ENCODE data around the gene TTBK1. TPM values are rescaled to one million over a fixed set of nuclear protein-coding genes. Genes with fewer than 3 reads are reported as not detected.

TTBK1 gene
- total RNA-seq, 2 donors from 2014 or later, result 0.26 to 0.33 TPM

DNA sequence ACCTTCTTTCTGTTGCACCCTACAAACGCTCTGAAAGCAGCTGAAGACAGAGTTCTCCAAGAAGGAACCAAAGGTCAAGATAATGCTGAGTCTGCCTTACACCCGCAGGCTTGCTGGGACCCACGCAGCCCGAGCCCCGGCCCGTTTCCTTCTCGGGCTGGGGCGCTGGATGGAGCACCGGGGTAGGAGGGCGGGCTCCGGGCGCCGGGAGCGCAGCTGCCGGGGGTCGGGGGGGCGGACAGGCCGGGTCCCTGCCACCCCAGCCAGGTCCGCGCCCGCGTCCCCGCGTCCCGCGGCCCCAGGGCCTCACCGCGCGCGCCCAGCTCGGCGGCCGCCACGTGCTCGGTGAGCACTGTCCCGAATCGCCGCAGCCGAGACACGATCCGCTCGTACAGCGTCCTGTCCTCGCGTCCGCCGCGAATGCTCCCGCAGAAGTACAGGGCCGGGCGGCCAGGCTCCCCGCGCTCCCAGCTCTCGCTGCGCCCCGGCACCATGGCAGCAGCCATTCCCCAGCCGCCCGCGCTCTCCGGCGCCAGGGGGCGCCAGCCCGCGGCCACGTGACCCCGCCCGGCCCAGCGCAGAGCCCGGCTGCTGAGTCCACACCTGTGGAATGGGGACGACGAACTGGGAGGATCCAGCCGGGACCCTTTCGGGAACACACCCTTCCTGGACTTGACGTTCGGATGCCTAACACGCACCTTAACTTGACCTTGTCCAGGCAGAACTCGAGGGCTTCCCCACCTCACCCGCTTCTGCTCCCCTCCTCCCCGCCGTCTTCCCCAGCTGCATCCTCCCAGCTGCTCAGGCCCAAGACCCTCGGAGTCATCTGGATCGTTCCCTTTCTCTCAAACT lies 14.1 kb upstream of the TTBK1 start, which contains the start of gene DNPH1:
Gene DNPH1 (minus strand): TSS at position 531 of the 852 bp plus-strand sequence. CDS start 25 bp downstream, at position 506.
- intact Hi-C loops (cut with DNase I), result no loop called here
- peak within 1 kb of the TSS; percentile 47 to 79 (median 62) for H3K27ac ChIP-seq

DNA sequence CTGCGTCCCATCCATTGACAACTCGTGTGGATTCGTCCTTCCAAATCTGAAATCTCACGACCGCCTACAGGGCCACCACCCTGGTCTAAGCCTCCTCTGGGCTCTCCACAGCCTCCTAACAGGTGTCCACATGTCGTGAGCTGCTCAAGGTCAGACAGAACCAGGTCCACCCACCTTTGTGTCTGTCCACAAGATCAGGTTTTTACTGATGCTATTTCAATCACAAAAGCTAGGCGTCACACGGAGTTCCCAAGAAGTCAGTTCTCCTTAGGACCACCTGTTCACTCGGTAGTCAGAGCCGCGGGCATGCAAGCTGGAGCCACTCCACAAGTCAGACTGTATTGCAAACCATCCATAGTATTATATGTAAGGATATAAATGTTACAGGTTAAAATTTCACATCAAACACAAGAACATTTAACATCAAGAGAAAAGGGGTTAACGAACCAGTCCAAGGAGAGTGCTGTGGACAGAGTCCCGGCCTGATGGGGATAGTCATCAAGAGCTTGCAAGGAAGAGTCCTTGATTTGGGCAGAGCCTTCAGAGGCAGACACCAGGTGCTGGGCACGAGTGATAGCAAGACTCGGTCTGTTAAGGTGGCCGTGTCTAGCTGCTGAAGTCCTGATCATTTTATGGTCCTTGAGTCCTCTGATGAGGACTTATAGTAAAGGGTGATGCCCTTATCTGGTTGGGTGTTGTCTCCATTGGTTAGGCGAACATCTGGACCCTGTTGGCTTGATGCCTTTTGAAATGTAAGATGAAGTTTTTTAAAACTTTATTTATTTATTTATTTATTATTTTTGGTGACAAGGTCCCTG lies 13.3 kb upstream of the TTBK1 start:
- intact Hi-C loops (cut with DNase I), result no loop called here

More for the DNA sequence above, 14.1 kb upstream of the TTBK1 start, which contains the start of gene DNPH1:
- Histone ChIP-seq H3K4me1 (peaks cover 20% of the 10 kb centered on the region), H3K36me3 (replicated peaks in 1 of 2; ENCODE audit: insufficient read depth in 1 of 2, low read depth in 2 of 2) (no peaks in the 10 kb centered on the region), H3K27me3 (no peaks in the 10 kb centered on the region), H3K9me3 (no peaks in the 10 kb centered on the region), H3K4me3 (peak within 1 kb of the TSS; percentile 52 to 75)
- DNase-seq, result peak; percentile 79 to 83 (median 81)
- peak; percentile 96 for ATAC-seq
- 3 to 18% methylated on average over 12 to 60 of the region's 82 CpGs for WGBS, 2 donors
- TF ChIP-seq POLR2A (IDR thresholded peaks at IDR 0.05), result peak; percentile 31 to 59 (median 58)
- TF ChIP-seq, protein P1, sequence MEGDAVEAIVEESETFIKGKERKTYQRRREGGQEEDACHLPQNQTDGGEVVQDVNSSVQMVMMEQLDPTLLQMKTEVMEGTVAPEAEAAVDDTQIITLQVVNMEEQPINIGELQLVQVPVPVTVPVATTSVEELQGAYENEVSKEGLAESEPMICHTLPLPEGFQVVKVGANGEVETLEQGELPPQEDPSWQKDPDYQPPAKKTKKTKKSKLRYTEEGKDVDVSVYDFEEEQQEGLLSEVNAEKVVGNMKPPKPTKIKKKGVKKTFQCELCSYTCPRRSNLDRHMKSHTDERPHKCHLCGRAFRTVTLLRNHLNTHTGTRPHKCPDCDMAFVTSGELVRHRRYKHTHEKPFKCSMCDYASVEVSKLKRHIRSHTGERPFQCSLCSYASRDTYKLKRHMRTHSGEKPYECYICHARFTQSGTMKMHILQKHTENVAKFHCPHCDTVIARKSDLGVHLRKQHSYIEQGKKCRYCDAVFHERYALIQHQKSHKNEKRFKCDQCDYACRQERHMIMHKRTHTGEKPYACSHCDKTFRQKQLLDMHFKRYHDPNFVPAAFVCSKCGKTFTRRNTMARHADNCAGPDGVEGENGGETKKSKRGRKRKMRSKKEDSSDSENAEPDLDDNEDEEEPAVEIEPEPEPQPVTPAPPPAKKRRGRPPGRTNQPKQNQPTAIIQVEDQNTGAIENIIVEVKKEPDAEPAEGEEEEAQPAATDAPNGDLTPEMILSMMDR (IDR thresholded peaks at IDR 0.05), result peak; percentile 53 to 97 (median 92)

DNA sequence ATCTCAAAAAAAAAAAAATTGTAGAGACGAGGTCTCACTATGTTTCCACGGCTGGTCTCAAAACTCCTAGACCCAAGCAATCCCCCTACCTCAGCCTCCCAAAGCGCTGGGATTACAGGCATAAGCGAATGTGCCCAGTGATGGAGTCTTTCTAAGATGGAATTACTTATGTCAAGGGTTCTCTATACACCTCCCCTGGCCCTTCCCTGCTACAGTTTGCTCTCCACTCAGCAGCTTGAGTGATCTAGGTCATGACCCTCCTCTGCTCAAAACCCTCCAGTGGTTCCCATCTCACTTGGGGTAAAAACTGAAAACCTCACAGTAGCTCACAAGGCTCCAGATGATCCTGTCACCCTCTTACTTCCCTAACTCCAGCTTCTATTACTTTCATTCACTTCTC lies 12.2 kb upstream of the TTBK1 start:
- Histone ChIP-seq H3K36me3 (replicated peaks in 1 of 2; ENCODE audit: insufficient read depth in 1 of 2, low read depth in 2 of 2) (no peaks in the 10 kb centered on the region), H3K4me1 (peaks cover 20% of the 10 kb centered on the region), H3K4me3 (no peak overlapping the region), H3K27me3 (no peaks in the 10 kb centered on the region), H3K27ac (no peak overlapping the region), H3K9me3 (no peaks in the 10 kb centered on the region)
- WGBS, 2 donors, result 73 to 83% methylated on average over 4 of the region's 4 CpGs
- intact Hi-C loops (cut with DNase I), result no loop called here
- no peak for ATAC-seq
- DNase-seq, result no peak
- TF ChIP-seq, protein P1 (IDR thresholded peaks at IDR 0.05), result no peak

More for the DNA sequence above, 13.3 kb upstream of the TTBK1 start:
- no peak for ATAC-seq
- no peak for TF ChIP-seq POLR2A (IDR thresholded peaks at IDR 0.05)
- TF ChIP-seq, protein P1 (IDR thresholded peaks at IDR 0.05), result no peak
- Histone ChIP-seq H3K36me3 (replicated peaks in 1 of 2; ENCODE audit: insufficient read depth in 1 of 2, low read depth in 2 of 2) (no peaks in the 10 kb centered on the region), H3K4me3 (no peak overlapping the region), H3K4me1 (peaks cover 20% of the 10 kb centered on the region), H3K9me3 (no peaks in the 10 kb centered on the region), H3K27ac (peak overlapping the region in 2 of 4 donors; percentile 62), H3K27me3 (no peaks in the 10 kb centered on the region)
- no peak for DNase-seq
- WGBS, 2 donors, result 70 to 78% methylated on average over 17 of the region's 17 CpGs

DNA sequence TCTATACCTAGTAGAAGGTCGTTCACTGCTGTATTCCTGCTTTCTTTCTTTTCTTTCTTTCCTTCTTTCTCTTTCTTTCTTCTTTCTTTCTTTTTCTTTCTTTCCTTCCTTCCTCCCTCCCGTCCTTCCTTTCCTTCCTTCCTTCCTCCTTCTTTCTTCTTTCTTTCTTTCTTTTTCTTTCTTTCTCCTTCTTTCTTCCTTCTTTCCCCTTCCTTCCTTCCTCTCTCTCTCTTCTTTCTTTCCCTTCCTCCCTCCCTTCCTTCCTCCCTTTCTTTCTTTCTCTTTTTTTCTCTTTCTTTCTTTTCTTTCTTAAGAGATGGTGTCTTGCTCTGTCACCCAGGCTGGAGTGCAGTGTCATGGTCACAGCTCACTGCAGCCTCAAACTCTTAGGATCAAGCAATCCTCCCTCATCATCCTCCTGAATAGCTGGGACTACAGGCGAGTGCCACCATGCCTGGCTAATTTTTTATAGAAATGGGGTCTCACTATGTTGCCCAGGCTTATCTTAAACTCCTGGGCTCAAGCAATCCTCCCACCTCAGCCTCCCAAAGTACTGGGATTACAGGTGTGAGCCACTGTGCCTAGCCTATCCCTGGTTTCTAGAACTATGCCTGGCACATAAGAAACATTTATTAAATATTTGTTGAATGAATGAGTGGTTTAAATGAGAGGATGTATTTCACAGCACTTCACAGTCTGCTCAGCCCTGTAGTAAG lies 11.4 kb upstream of the TTBK1 start:
- no peak overlapping the region for H3K4me3 ChIP-seq
- intact Hi-C loops (cut with DNase I), result no loop called here
- DNase-seq (no peak), ATAC-seq (no peak)
- no peaks in the 10 kb centered on the region for H3K36me3 ChIP-seq (replicated peaks in 1 of 2; ENCODE audit: insufficient read depth in 1 of 2, low read depth in 2 of 2)
- 54 to 61% methylated on average over 3 of the region's 3 CpGs for WGBS, 2 donors
- TF ChIP-seq, protein P1 (IDR thresholded peaks at IDR 0.05), result no peak
- H3K27ac ChIP-seq, result no peak overlapping the region
- H3K9me3 ChIP-seq, result no peaks in the 10 kb centered on the region
- no peaks in the 10 kb centered on the region for H3K27me3 ChIP-seq
- H3K4me1 ChIP-seq, result peaks cover 20% of the 10 kb centered on the region

All from body of pancreas (tissue), 4 donors.